Keratinocyte (primary cell): ENCODE data around the gene FAM120AOS. TPM values are rescaled to one million over a fixed set of nuclear protein-coding genes. Genes with fewer than 3 reads are reported as not detected.

Experiments used
- DNase-seq: peaks from one replicate; pipeline ENCODE4 v3.0.0-alpha.2; 2011; ENCODE audit warnings: low read depth, missing footprints, low spot score
- FAIRE-seq: peaks from 2 replicates; lab custom pipeline; 2011; peaks lifted over from hg19 to GRCh38; lab: Jason Lieb, UNC
- H2AFZ ChIP-seq: 2 replicates; pipeline ENCODE4 v1.6.0; 2012; ENCODE audit warnings: low read length, control low read depth, inconsistent platforms; ENCODE audit not compliant: control insufficient read depth
- H3K27ac ChIP-seq: 2 replicates; pipeline ENCODE4 v1.5.1; 2011; ENCODE audit warnings: low read length; ENCODE audit not compliant: control insufficient read depth, insufficient read depth
- H3K27me3 ChIP-seq: 3 replicates; pipeline ENCODE4 v1.6.0; 2011; ENCODE audit warnings: low read length; ENCODE audit not compliant: control insufficient read depth, insufficient read depth; ENCODE audit errors: extremely low read depth
- H3K36me3 ChIP-seq, 2 experiments: 2 replicates in 1 of 2; 3 replicates in 1 of 2; pipeline ENCODE4 v1.5.1; 2011; ENCODE audit warnings: low read length in 2 of 2, mild to moderate bottlenecking in 1 of 2; ENCODE audit not compliant: control insufficient read depth in 2 of 2, insufficient read depth in 2 of 2; ENCODE audit errors: extremely low read depth in 1 of 2
- H3K4me1 ChIP-seq: 3 replicates; pipeline ENCODE4 v1.5.1; 2011; ENCODE audit warnings: low read length; ENCODE audit not compliant: control insufficient read depth, insufficient read depth; ENCODE audit errors: extremely low read depth
- H3K4me2 ChIP-seq: 3 replicates; pipeline ENCODE4 v1.6.0; 2011; ENCODE audit warnings: low read depth, low read length; ENCODE audit not compliant: control insufficient read depth, insufficient read depth; ENCODE audit errors: extremely low read depth
- H3K4me3 ChIP-seq, 3 experiments: fragments of 200-600 bp in 1 of 3; sonication (generic) in 1 of 3; 2 replicates in 2 of 3; 3 replicates in 1 of 3; pipeline ENCODE4 v1.5.1; 2011 to 2016; ENCODE audit warnings: low read length in 3 of 3, mild to moderate bottlenecking in 3 of 3, control low read depth in 2 of 3, inconsistent platforms in 1 of 3, low read depth in 1 of 3, mixed read lengths in 1 of 3, mixed run types in 1 of 3, moderate library complexity in 1 of 3; ENCODE audit not compliant: control insufficient read depth in 2 of 3, insufficient read depth in 2 of 3; ENCODE audit errors: extremely low read depth in 1 of 3
- H3K79me2 ChIP-seq: 2 replicates; pipeline ENCODE4 v1.6.0; 2012; ENCODE audit warnings: low read length; ENCODE audit not compliant: control insufficient read depth, insufficient read depth
- H3K9ac ChIP-seq: 3 replicates; pipeline ENCODE4 v1.6.0; 2011; ENCODE audit warnings: low read length; ENCODE audit not compliant: control insufficient read depth, insufficient read depth; ENCODE audit errors: extremely low read depth
- H3K9me1 ChIP-seq: 3 replicates; pipeline ENCODE4 v1.6.0; 2011; ENCODE audit warnings: low read length; ENCODE audit not compliant: control insufficient read depth, insufficient read depth; ENCODE audit errors: extremely low read depth
- H3K9me3 ChIP-seq: 2 replicates; pipeline ENCODE4 v1.5.1; 2012; ENCODE audit warnings: low read depth, low read length; ENCODE audit not compliant: control insufficient read depth
- H4K20me1 ChIP-seq: 3 replicates; pipeline ENCODE4 v1.6.0; 2011; ENCODE audit warnings: low read length; ENCODE audit not compliant: control insufficient read depth, insufficient read depth; ENCODE audit errors: extremely low read depth
- EZH2 ChIP-seq: IDR thresholded peaks from one replicate; pipeline ENCODE4 v1.6.1; 2012; ENCODE audit warnings: inconsistent platforms, mild to moderate bottlenecking, low read length, moderate library complexity
- dilution Hi-C: fragments of 300-500 bp; cut with MboI; formaldehyde crosslinking; loops from one replicate; pipeline ENCODE4 v1.7.0; 2020; ENCODE audit warnings: low sequenced_read_pairs; ENCODE audit not compliant: extremely low pct_ligation_motif_present
- polyA plus RNA-seq, 5 experiments: library from polyadenylated mRNA; depleted of rRNA in 3 of 5; stranded (reverse) in 3 of 5; stranded (forward) in 1 of 5; unstranded in 1 of 5; fragments of >200 nt; gene quantifications; 1 replicate in 1 of 5; 2 replicates in 3 of 5; 3 replicates in 1 of 5; pipeline versions ENCODE4 v1.2.1 to v1.2.3, GENCODE V29; 2011 to 2012; ENCODE audit warnings: missing spikeins in 2 of 5, low read depth in 1 of 5, low replicate concordance in 1 of 5
- TF ChIP-seq, protein P1 (sequence below), 3 experiments: IDR thresholded peaks in 1 of 3; conservative IDR thresholded peaks in 1 of 3; optimal IDR thresholded peaks in 1 of 3; 2 replicates in 2 of 3; 3 replicates in 1 of 3; pipeline versions ENCODE3 to v1.5.1; 2011; ENCODE audit warnings: low read length in 3 of 3, mild to moderate bottlenecking in 3 of 3, moderate library complexity in 2 of 3, control low read depth in 1 of 3, inconsistent platforms in 1 of 3; ENCODE audit not compliant: insufficient read depth in 2 of 3; ENCODE audit errors: extremely low read depth in 1 of 3

FAM120AOS gene
- polyA plus RNA-seq, 1 donor (not counting 4 experiments of a cell fraction or from before 2014, with no cell fraction given): 18.6 TPM

DNA sequence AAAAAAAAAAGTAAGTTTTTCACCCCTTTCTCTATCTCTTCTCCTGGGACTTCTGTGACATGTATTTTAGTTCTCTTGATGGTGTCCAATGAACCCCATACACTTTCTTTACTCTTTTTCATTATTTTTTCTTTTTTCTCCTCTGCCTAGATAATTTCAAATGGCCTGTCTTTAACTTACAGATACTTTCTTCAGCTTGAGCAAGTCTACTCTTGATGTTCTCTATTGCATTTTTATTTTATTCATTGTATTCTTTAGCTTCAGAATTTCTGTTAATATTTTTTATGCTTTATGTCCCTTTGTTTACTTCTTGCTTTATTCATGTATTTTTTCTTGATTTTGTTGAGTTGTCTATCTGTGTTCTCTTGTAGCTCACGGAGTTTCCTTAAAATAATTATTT lies 34.4 kb downstream of the FAM120AOS start:
- Histone ChIP-seq H3K9me1 (no peaks in the 10 kb centered on the region), H3K9me3 (no peaks in the 10 kb centered on the region), H3K27ac (no peak overlapping the region), H2AFZ (no peak overlapping the region), H3K9ac (no peak overlapping the region), H3K4me2 (no peak overlapping the region), H3K79me2 (no peaks in the 10 kb centered on the region), H4K20me1 (no peaks in the 10 kb centered on the region), H3K4me1 (no peaks in the 10 kb centered on the region), H3K4me3 (no peak overlapping the region), H3K36me3 (no peaks in the 10 kb centered on the region), H3K27me3 (peaks cover 3% of the 10 kb centered on the region)
- no peak for FAIRE-seq
- TF ChIP-seq, protein P1, sequence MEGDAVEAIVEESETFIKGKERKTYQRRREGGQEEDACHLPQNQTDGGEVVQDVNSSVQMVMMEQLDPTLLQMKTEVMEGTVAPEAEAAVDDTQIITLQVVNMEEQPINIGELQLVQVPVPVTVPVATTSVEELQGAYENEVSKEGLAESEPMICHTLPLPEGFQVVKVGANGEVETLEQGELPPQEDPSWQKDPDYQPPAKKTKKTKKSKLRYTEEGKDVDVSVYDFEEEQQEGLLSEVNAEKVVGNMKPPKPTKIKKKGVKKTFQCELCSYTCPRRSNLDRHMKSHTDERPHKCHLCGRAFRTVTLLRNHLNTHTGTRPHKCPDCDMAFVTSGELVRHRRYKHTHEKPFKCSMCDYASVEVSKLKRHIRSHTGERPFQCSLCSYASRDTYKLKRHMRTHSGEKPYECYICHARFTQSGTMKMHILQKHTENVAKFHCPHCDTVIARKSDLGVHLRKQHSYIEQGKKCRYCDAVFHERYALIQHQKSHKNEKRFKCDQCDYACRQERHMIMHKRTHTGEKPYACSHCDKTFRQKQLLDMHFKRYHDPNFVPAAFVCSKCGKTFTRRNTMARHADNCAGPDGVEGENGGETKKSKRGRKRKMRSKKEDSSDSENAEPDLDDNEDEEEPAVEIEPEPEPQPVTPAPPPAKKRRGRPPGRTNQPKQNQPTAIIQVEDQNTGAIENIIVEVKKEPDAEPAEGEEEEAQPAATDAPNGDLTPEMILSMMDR (optimal IDR thresholded peaks at IDR 0.05 in 1 of 3, IDR thresholded peaks at IDR 0.05 in 1 of 3, conservative IDR thresholded peaks at IDR 0.05 in 1 of 3; ENCODE audit: extremely low read depth in 1 of 3, insufficient read depth in 2 of 3, low read length in 3 of 3): no peak
- no peak for TF ChIP-seq EZH2
- DNase-seq: no peak
- dilution Hi-C loops: no loop called here

DNA sequence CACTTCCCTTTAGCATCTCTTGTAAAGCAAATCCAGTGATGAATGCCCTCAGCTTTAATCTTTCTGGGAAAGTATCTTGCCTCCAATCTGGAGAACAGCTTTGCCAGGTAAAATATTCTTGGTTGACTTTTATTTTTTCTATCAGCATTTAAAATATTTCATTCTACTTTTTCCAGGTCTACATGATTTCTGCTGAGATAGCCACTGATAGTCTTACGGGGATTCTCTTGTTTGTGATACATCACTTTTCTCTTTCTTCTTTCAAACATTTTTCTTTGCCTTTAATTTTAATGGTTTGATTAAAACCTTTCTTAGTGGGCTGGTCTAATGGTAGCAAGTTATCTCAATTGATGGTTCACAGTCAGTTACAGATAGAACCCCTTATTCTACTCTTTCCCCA lies 35.8 kb downstream of the FAM120AOS start:
- Histone ChIP-seq H3K27ac (no peak overlapping the region), H3K4me2 (no peak overlapping the region), H2AFZ (no peak overlapping the region), H3K9me1 (no peaks in the 10 kb centered on the region), H3K27me3 (no peaks in the 10 kb centered on the region), H4K20me1 (no peaks in the 10 kb centered on the region), H3K4me3 (no peak overlapping the region), H3K36me3 (no peaks in the 10 kb centered on the region), H3K79me2 (no peaks in the 10 kb centered on the region), H3K9ac (no peak overlapping the region), H3K4me1 (no peaks in the 10 kb centered on the region), H3K9me3 (no peaks in the 10 kb centered on the region)
- DNase-seq (no peak), FAIRE-seq (no peak)
- no peak for TF ChIP-seq EZH2
- TF ChIP-seq, protein P1 (optimal IDR thresholded peaks at IDR 0.05 in 1 of 3, IDR thresholded peaks at IDR 0.05 in 1 of 3, conservative IDR thresholded peaks at IDR 0.05 in 1 of 3; ENCODE audit: extremely low read depth in 1 of 3, insufficient read depth in 2 of 3, low read length in 3 of 3): no peak
- dilution Hi-C loops: no loop called here
